Ramos (cell line): ENCODE results near the gene KDM2A.

Experiments used
- in situ Hi-C: fragments of 300-500 bp; cut with MboI; formaldehyde crosslinking; loops from one replicate; pipeline ENCODE4 v1.14.3; 2022; ENCODE audit warnings: low sequenced_read_pairs; ENCODE audit not compliant: unreplicated experiment

The KDM2A gene

DNA sequence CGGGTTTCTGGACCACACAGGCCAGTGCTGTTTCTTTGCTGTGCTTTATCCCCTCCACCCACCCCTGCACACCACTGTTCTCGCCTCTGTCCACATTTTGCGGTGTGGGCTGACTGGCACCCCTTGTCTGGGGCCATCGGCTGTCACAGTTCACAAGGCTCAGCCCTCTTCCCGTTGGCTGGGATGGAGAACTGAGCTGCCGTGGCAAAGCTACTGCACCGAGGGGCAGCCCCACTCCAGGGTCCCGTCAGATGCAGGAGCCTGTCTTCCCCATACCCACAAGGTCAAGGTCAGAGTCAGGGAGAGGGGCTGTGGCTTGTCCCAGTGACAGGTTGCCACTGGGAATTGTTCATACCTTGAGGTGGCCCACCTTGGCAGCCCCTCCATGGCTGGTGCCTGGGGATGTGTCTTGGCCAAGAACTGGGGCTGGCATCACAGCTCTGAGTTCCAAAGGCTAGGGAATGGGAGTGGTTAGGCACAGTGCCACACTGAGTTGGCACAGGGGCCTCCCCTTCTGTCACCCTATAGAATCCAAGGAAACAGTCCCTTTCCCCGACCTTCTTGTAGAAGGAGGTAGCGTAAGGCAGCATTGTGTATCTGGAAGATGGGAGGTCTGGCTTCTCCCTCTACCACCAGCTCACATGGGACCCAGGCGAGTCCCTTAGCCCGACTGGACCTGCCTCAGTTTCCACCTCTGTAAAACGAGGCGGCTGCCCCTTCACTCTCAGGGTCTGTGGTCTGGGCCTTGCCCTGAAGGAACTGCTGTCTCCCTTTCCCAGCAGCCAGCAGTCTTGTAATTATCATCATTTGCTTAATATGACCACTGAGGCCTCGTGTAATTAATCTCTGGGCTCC lies 150.6 kb downstream of the KDM2A start:
- in situ Hi-C loops, result no loop called here

DNA sequence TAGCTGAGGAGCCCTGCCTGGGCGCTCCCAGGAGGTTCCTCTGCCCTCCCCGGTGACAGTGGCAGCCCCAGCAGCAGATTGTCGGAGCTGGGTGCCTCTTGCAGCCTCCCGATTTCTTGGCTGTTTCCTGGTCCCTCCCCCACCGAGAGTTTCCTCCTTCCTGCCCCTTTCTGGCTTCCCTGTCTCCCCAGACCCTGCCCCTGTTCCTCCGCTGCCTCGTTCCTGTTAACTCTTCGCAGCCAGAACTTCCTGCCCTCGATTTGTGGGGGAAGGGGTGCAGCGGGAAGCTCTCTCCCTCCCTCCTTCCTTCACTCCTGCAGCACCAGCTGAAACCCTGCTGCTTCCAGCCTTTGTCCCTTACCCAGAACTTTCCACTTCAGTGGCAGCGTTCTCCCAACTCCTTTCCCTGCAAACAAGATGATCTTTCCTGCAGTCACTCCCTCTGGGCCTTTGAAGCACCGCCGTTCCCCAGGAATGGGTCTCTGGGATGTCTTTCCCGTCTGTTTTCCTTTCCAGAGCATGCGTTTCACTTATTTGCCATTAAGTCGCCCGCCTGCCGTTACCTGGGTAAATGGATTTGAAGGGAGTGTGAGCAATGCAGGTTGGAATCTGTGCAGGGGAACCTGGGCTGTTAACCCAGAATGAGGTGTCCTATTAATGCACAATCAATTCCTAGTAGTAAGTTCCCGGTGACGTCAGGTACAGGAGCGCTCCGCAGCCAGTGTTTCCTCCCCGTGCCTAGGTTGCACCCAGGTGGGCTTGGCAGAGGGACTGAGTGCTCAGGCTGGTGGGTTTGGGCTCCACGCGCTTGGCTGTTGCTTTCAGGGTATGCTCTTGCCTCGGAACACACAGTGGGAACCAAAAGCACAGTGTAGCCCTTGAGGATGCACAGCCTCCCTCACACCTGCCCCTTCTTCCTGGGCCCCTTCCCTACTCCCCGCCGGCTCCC lies 151.5 kb downstream of the KDM2A start:
- in situ Hi-C loops, result no loop called here

DNA sequence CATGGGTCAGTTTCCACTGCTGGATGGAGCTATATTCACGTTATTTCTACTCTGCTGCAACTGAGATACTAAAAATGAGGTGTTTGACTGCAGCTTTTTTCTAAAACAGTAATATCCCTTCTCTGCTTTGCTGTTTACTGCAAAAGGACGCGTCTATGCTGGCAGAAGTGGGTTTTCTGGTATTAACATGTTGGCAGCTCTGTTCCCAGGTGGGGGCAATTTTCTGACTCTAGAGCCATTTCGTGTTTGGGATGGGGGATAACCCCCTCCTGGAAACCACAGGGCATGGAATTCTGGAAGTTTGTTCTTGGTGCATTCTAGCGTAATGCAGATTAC lies 152.1 kb downstream of the KDM2A start:
- in situ Hi-C loops, result no loop called here

DNA sequence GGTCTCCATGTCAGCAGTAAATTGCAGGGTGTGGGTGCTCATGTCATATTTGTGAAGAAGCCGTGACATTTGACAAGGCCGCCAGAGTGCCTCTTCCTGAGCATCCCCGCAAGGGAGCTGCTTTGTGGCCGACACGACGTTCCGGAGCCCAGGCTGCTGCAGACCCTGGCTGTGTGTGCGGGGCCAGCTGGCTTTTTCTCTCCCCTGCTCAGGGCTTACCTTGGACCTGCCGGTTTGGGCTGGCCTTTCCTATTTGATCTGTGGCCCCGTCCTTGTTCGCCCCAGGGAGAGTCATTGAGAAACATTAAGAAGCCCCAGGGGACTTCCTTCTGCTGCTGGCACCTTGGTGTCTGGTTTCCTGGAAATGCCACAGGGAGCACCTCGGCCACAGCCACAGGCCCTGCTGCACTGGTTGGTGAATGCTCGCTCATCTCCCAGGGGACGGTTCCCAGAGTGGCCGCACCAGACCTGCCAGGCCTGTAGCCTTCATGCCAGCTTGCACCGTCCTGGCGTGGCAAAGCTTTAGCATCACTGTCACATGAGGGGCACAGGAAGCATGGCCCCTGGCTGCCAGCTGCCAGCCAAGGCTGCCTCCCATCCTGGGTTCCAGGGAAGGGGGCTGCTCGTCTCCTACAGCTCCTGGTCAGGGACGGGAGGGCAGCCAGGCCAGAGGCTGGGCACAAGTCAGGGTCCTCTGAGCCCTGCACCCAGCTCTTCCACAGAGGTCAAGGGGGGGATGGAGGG lies 152.7 kb downstream of the KDM2A start:
- in situ Hi-C loops, result no loop called here

DNA sequence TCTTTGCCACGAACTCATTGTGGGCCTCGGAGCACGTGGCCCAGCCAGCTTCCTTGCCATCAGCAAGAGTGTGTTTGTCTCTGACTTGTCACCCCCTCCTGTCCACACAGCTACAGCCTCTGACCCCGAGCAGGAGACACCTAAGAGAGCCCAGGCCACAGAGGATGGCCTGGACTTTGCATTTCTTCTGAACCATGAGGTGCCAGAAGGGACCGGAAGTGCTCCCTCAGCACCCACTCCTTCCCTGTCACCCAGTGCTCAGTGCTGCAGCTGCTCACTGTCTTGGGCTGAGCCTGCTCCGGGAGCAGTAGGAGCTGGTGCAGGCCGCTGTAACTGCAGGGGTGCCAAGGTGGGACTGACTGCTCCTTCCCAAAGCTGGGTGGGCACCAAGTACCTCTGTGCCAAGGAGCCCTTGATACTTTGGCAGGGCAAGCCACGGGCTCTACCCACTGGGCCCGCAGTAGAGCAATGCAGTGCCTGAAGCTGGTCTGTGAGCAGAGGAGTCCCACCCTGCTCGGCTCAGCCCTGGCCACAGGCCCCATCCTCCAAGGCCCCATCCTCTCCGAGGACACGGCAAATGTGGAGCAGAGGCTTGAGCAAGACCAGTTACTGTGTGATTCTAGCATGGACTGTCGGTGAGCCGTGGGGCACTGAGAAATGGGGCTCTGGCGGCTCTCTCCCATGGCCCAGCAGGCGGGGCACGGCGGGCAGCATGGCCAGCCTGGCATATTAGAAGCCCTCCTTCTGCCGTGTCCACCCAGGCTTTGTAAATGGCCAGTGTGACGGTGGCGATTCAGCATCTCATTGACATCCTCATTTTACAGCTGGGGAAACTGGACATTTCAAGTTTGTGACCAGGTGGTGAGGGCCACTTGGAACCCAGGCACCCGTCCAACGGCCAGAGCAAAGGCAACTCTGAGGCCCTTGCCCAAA lies 153.5 kb downstream of the KDM2A start:
- in situ Hi-C loops, result no loop called here

DNA sequence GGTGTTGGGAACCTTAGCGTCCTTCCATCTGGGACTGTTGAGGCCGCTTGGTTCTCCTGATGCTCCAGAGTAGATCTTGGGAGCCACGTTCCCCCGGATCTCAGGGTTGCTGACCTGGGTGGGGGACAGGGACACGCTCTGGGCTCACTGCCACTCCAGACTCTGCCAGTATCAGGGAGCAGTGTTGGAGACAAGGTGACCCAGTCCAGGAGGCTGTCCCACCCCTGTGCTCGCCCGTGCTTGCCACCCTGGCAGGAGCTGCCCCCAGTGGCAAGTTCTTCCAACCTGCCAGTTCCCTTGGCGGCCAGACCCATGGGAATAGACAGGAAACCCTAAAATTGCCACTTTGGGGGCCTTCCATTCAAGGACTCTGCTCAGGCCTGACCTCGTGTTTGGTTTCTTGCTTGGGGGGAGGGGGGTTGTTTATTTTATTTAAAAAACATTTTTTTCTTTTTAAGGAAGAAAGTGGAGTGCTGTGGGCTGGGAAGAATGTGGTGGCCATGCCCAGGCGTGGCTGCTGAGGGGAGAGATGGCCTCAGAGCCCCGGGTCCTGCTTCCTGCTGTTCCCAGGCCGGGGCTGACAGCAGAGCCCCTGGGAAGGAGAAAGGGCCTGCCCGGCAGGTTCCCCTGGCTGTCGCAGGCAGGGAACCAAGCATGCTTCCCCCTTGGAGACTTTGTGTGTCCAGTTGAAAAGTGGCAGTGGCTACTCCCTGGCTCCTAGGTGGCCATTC lies 154.4 kb downstream of the KDM2A start:
- in situ Hi-C loops, result no loop called here

DNA sequence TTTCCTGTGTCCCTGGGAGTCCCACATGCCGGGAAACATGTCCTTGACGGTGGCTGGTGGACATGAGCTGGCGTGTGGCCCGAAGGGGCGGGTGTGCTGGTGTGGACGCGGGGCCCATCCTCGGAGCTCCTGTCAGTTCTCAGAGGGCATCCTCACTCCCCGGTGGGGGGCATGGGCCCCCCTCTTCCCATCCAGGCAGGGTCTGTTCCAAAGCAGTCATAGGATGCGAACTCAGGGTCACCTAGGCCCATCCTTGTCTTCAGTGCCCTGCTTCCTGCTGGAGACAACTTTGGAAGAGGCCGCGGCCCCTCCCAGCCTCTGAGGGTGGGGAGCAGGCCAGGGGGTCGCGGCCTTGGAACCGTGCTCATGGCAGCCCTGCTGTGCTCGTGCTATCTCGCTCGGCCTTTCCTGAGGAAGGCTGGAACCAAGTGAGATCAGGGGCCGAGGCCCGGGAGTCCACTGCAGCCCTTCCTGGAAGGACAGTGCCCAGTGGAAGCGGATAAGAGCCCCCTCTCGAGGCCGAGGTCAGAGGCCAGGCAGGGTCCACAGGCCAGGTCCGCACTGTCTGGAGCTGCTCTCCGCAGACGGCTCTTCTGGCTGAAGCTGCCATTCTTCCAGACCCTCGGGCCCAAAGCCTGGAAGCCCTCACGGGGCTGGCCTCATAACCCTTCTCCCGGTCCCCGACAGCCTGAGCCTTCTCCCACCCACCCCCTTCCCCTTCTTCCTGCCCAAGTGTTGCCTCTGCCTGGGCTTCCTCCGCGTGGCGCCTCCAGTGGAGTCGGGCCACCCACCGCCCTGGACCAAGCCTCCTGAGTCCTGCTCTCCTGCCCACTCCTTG lies 155.9 kb downstream of the KDM2A start:
- in situ Hi-C loops, result no loop called here

DNA sequence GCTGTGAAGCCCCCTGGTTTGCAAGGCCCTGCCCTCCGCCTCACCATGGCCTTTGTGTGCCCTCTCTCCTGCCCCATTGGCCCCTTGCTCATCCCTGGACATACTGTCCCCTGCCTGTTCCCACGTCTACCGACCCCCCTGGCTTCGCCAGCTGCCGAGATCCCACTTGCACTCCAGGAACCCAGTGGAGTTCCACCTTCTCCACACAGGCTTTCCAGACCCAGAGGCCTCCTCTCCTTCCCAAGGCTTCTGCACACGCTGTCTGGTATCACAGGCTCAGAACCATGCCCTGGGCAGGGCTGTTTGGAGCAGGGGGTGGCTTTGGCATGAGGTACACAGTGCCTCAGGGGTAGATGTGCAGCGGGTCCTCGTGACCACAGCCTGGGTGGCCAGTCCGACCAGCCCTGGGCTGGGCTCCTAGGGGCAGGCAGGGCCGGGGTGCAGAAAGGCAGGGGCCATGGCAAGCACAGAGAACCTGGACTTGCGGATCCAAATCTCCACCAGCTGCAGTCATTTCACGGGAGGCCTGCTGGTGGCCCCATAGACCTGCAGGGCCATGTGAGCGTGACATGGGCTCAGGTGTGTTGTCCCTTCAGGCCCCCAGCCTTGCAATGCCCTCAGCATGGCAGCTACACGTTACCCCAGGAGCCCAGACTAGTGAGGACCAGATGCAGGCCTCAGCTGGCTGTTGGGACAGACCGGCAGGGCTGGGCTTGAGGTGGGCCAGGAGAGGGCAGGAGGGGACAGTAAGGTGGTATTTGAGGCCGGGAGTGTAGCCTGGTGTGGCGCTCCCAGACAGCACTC lies 156.7 kb downstream of the KDM2A start:
- in situ Hi-C loops, result no loop called here

DNA sequence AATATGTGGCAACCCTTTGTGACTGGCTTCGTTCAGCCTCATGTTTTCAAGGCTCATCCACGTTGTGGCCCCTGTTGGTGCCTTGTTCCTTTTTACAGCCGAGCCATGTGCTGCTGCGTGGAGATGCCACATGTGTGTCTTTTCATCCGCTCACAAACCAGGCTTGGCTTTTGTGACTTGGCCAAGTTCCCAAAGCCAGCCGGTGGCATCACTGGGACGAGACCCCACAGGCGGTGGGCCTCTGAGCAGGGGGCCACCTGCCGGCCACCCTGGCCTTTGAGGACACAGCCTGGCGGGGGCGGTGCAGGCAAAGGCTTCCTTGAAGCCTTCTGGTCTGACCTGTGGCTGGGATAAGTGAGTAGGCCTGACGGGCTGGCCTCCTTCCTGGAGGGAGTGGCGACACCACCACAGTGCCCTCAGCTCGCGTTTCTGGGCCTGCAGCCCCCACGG lies 157.7 kb downstream of the KDM2A start:
- in situ Hi-C loops, result no loop called here

DNA sequence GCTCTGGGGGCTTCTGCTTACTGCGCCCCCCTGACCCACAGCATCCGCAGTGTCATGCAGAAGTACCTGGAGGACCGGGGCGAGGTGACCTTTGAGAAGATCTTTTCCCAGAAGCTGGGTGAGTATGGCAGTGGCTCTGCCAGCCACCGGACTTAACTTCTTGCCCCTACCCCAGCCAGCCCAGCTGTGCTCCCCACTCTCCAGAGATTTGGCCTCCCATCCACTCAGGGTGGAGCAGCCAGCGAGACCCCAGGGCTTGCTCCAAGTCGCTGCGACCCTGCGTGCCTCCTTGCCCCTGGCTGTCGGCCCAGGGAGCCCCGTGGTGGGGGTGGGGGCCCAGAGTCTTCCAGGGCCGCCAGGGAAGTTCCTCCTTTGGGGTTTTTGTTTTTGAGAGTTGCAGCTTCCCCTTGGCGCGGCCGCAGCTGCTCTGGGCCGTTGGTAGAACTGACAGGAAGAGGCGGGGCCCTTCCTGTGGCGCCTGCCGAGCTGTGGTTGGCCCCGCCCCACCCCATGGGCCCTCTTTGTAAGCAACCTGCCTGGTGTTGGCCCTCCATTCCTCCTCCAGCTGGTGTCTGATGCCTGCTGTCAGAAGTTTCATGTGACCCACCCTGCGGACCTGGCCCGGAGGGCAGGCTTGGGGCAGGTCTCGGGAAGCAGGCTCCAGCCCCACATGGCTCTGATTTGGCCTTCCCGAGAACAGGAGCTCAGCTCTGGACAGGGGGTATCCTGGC lies 158.3 kb downstream of the KDM2A start:
- in situ Hi-C loops, result no loop called here

DNA sequence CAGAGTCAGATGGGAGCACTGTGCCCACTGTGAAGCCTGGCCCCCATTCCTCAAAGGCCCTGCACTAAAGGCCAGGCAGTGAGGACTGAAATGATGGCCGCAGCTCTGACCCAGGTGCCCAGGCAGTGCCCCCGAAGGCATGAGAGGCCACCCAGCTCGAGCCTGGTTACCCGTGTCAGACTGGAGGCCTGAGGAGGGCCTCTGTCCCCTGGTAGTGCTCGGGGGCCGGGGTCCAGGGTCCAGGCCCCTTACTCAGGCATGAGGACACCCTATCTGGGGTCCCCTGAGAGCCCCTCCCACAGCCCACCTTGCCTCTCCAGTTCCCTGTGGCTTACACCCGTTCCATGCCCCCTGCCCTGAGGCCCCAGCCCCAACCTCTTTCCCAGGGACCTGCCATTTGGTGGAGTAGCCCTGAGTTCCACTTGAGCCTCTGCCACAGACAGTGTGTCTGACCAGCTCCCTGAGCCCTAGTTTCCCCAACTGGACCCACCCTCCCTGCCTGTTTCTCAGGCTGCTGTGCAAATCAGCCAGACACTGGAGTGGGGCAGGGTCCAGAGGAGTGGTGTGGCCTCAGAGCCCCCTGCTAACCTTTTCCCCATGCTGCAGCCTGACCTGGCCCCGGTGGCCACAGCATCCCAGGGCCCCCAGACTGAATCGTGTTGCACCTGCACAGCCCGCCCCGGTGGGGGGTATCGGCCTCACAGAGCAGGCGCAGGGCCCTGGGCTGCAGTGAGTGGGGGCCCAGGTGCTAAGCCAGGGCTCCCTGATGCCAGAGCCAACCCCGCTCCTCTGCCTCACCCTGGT lies 159.3 kb downstream of the KDM2A start:
- in situ Hi-C loops, result no loop called here

DNA sequence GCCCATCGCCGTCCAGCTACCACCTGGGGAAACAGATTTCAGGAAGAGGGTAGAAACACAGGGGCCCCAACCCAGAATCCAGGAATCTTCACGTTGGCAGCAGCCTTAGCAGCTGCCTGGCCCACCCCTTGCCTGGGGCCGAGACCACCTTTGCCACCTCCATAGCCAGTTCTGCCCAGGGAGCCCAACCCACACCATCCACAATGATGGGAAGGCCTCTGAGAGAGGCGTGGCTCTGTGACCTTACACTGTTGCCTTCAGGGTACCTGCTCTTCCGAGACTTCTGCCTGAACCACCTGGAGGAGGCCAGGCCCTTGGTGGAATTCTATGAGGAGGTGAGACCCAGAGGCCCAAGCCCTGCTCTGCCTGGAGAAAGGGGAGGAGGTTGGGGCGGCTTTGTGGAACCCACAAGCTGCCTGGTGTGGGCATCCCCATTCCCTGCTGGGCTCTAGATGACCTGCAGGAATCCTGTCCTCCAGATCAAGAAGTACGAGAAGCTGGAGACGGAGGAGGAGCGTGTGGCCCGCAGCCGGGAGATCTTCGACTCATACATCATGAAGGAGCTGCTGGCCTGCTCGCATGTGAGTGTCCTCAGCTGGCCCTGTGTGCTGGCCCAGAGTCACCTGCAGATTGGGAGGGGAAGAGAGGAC lies 160.0 kb downstream of the KDM2A start:
- in situ Hi-C loops, result no loop called here

DNA sequence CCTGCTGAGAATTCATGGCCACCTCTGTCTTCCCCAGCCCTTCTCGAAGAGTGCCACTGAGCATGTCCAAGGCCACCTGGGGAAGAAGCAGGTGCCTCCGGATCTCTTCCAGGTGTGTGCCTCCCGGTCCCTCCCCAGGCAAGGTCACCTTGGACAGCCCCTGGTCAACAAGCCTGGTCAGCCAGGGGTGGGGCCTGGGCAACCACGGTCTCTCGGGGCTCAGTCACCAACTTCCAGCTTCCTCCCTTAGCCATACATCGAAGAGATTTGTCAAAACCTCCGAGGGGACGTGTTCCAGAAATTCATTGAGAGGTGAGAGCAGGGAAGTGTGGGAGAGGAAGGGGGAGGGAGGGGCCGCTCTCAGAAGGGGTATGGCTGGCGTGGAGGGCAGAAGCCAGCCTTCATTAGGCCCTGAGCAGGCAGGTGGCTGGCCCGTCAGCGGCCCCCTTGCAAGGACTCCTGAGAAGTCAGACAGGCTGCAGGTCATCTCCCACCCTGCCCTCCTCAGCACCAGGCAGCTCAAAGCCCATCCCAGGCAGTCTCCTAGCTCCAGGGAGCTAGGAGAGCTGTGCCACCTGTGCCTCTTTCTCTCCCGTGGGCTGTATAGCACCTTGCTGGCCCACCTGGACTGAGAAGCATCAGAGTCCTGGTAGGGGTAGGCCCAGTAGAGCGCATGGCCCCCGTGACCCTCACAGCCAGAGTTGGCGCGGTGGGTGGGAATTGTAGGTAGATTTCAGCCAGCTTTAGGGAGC lies 160.7 kb downstream of the KDM2A start:
- in situ Hi-C loops, result loop anchor here (10.0 kb wide), 1 partner anchor 205 kb away; the partner anchor contains the start of gene AIP

DNA sequence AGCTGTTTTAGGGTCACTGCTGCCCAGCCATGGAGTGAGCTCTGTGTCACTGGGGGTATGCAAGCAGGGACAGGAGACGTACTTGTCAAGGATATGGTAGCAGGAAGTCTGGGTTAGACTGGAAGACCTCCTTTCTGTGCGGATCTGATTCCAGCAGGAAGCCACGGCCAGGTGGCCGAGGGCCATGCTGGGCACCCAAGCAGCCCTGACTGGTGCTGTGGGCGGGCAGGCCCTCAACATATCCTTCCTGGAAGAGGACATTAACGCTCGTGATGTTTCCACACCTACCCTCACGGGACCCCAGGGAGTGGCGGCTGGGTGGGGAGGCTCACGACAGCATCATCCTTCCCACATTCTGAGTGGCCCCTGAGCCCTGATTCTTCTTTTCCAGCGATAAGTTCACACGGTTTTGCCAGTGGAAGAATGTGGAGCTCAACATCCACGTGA lies 161.3 kb downstream of the KDM2A start:
- in situ Hi-C loops, result loop anchor here (10.0 kb wide), 1 partner anchor 204 kb away; the partner anchor contains the start of gene AIP
